Measurements from ENCODE around the gene FNDC3B.

The FNDC3B gene

GRCh38 chr3:172139528-172140276 lies 100.3 kb downstream of the FNDC3B start:
- DNase-seq = no peak

- peak; percentile 82 to 95 for DNase-seq
Measured at GRCh38 chr3:172140499-172141391, 101.4 kb downstream of the FNDC3B start.

- peak in 1 of 2 experiments; percentile 75 for DNase-seq
Measured at GRCh38 chr3:172142051-172142863, 102.9 kb downstream of the FNDC3B start.

GRCh38 chr3:172142864-172143451 lies 103.6 kb downstream of the FNDC3B start:
- no peak for DNase-seq

- DNase-seq = no peak
Measured at GRCh38 chr3:172143739-172144497, 104.5 kb downstream of the FNDC3B start.

GRCh38 chr3:172144601-172145000 lies 105.2 kb downstream of the FNDC3B start:
- no peak for DNase-seq

GRCh38 chr3:172145031-172145686 lies 105.8 kb downstream of the FNDC3B start:
- no peak for DNase-seq

- DNase-seq = no peak
Measured at GRCh38 chr3:172146349-172146748, 107.0 kb downstream of the FNDC3B start.

- no peak for DNase-seq
Measured at GRCh38 chr3:172147113-172147818, 107.9 kb downstream of the FNDC3B start.

GRCh38 chr3:172148241-172148640 lies 108.9 kb downstream of the FNDC3B start:
- peak; percentile 41 to 72 for DNase-seq

- DNase-seq = no peak
Measured at GRCh38 chr3:172148702-172149565, 109.6 kb downstream of the FNDC3B start.

- no peak for DNase-seq
Measured at GRCh38 chr3:172150268-172150667, 110.9 kb downstream of the FNDC3B start.

- no peak for DNase-seq
Measured at GRCh38 chr3:172150913-172151650, 111.7 kb downstream of the FNDC3B start.

GRCh38 chr3:172151651-172152649 lies 112.6 kb downstream of the FNDC3B start:
- no peak for DNase-seq

GRCh38 chr3:172152874-172153273 lies 113.5 kb downstream of the FNDC3B start:
- DNase-seq = peak; percentile 28 to 62

GRCh38 chr3:172153335-172153861 lies 114.0 kb downstream of the FNDC3B start:
- peak; percentile 87 to 94 for DNase-seq
